Hepatocyte (in vitro differentiated cells): Measurements from ENCODE around the gene METTL24. TPM values are rescaled to one million over a fixed set of nuclear protein-coding genes. Genes with fewer than 3 reads are reported as not detected.

Source experiments
- DNase-seq: peaks from one replicate; pipeline ENCODE4 v3.0.0-alpha.2; 2016; ENCODE audit warnings: low spot score
- H2AFZ ChIP-seq: fragments of 200-600 bp; sonication (generic); 2 replicates; pipeline ENCODE4 v1.6.0; 2016; ENCODE audit warnings: antibody characterized with exemption, mild to moderate bottlenecking
- H3K27ac ChIP-seq: fragments of 200-600 bp; sonication (generic); 2 replicates; pipeline ENCODE4 v1.5.1; 2016; ENCODE audit warnings: mild to moderate bottlenecking
- H3K27me3 ChIP-seq: fragments of 200-600 bp; sonication (generic); 2 replicates; pipeline ENCODE4 v1.6.1; 2016
- H3K36me3 ChIP-seq: fragments of 200-600 bp; sonication (generic); replicated peaks from 2 replicates; pipeline ENCODE4 v1.5.1; 2016; ENCODE audit warnings: low read depth; ENCODE audit not compliant: insufficient read depth
- H3K4me1 ChIP-seq: fragments of 200-600 bp; sonication (generic); 2 replicates; pipeline ENCODE4 v1.5.1; 2016; ENCODE audit warnings: mild to moderate bottlenecking, moderate library complexity; ENCODE audit not compliant: insufficient read depth
- H3K4me2 ChIP-seq: fragments of 200-600 bp; sonication (generic); 2 replicates; pipeline ENCODE4 v1.6.0; 2016
- H3K4me3 ChIP-seq: fragments of 200-600 bp; sonication (generic); 2 replicates; pipeline ENCODE4 v1.5.1; 2016; ENCODE audit warnings: mild to moderate bottlenecking
- H3K79me2 ChIP-seq: fragments of 200-600 bp; sonication (generic); 2 replicates; pipeline ENCODE4 v1.6.0; 2017; ENCODE audit warnings: mild to moderate bottlenecking
- H3K9me2 ChIP-seq: fragments of 200-600 bp; sonication (generic); replicated peaks from 2 replicates; pipeline ENCODE4 v1.6.0; 2017; ENCODE audit warnings: mild to moderate bottlenecking; ENCODE audit not compliant: insufficient read depth
- H3K9me3 ChIP-seq: fragments of 200-600 bp; sonication (generic); 2 replicates; pipeline ENCODE4 v1.5.1; 2016; ENCODE audit warnings: low read depth, mild to moderate bottlenecking
- H4K20me1 ChIP-seq: fragments of 200-600 bp; sonication (generic); 2 replicates; pipeline ENCODE4 v1.6.0; 2016; ENCODE audit warnings: mild to moderate bottlenecking; ENCODE audit not compliant: insufficient read depth, poor library complexity, severe bottlenecking
- CTCF ChIP-seq: fragments of 200-600 bp; sonication (generic); IDR thresholded peaks from 2 replicates; pipeline ENCODE4 v1.5.1; 2016; ENCODE audit warnings: antibody characterized with exemption, mild to moderate bottlenecking; ENCODE audit not compliant: poor library complexity
- EZH2 ChIP-seq: fragments of 200-600 bp; sonication (generic); IDR thresholded peaks from 2 replicates; pipeline ENCODE4 v1.6.1; 2016; ENCODE audit warnings: antibody characterized with exemption, mild to moderate bottlenecking, borderline replicate concordance
- EZH2phosphoT487 ChIP-seq: fragments of 200-600 bp; sonication (generic); IDR thresholded peaks from one replicate; pipeline ENCODE4 v1.6.1; 2018; ENCODE audit warnings: antibody characterized with exemption, mild to moderate bottlenecking, low read depth, moderate library complexity; ENCODE audit not compliant: unreplicated experiment, severe bottlenecking
- WGBS: methylation state at CpG from one replicate; pipeline ENCODE4 v1.1.6; 2016; ENCODE audit warnings: low lambda C conversion rate; ENCODE audit errors: missing lambda C conversion rate; 5-methylcytosine and 5-hydroxymethylcytosine counted together
- polyA plus RNA-seq: library from polyadenylated mRNA; unstranded; fragments of >200 nt; fragmentation: Nextera tagmentation; extraction: Ambion mirVana; gene quantifications from 2 replicates; pipeline ENCODE4 v1.2.1, GENCODE V29; 2016
- total RNA-seq: library from RNA; depleted of rRNA; stranded (reverse); fragments of >200 nt; gene quantifications from 2 replicates; pipeline ENCODE4 v1.2.3, GENCODE V29; 2014

Gene METTL24
- total and polyA plus RNA-seq, 2 experiments from 2014 or later = 2.2 to 5.7 TPM

- no peaks in the 10 kb centered on the region for H3K36me3 ChIP-seq
- H3K4me3 ChIP-seq = no peak overlapping the region
- H3K27ac ChIP-seq = peak overlapping the region; percentile 51
- H3K79me2 ChIP-seq = peaks cover 8% of the 10 kb centered on the region
- 62% methylated on average over 2 of the region's 2 CpGs for WGBS
- no peaks in the 10 kb centered on the region for H3K9me3 ChIP-seq
- H3K4me1 ChIP-seq = peaks cover 39% of the 10 kb centered on the region
- no peaks in the 10 kb centered on the region for H4K20me1 ChIP-seq
- H3K9me2 ChIP-seq = no peaks in the 10 kb centered on the region
- H3K27me3 ChIP-seq = peaks cover under 1% of the 10 kb centered on the region
- DNase-seq = no peak
- peak overlapping the region; percentile 43 for H3K4me2 ChIP-seq
- no peak for TF ChIP-seq EZH2phosphoT487
- no peak for TF ChIP-seq CTCF
- no peak for TF ChIP-seq EZH2
- no peak overlapping the region for H2AFZ ChIP-seq
Observed at GRCh38 chr6:110354153-110354552, 4.0 kb downstream of the METTL24 start.

GRCh38 chr6:110353457-110354001 is 4.6 kb downstream of the METTL24 start:
- Histone ChIP-seq H3K36me3 (no peaks in the 10 kb centered on the region), H3K79me2 (peaks cover 8% of the 10 kb centered on the region), H2AFZ (no peak overlapping the region), H3K4me1 (peaks cover 39% of the 10 kb centered on the region), H3K9me2 (no peaks in the 10 kb centered on the region), H4K20me1 (no peaks in the 10 kb centered on the region), H3K4me2 (peak overlapping the region; percentile 43), H3K27ac (peak overlapping the region; percentile 41), H3K27me3 (no peaks in the 10 kb centered on the region), H3K4me3 (no peak overlapping the region), H3K9me3 (no peaks in the 10 kb centered on the region)
- DNase-seq = no peak
- TF ChIP-seq EZH2 = no peak
- no peak for TF ChIP-seq CTCF
- no peak for TF ChIP-seq EZH2phosphoT487
- WGBS = 79% methylated on average over 4 of the region's 4 CpGs

GRCh38 chr6:110352563-110353262 is 5.4 kb downstream of the METTL24 start:
- no peak for DNase-seq
- Histone ChIP-seq H2AFZ (peak overlapping the region; percentile 4), H3K36me3 (no peaks in the 10 kb centered on the region), H3K4me2 (peak overlapping the region; percentile 43), H3K4me1 (peaks cover 39% of the 10 kb centered on the region), H3K9me2 (no peaks in the 10 kb centered on the region), H3K27ac (peak overlapping the region; percentile 41), H3K9me3 (no peaks in the 10 kb centered on the region), H3K27me3 (no peaks in the 10 kb centered on the region), H3K79me2 (peaks cover 8% of the 10 kb centered on the region), H4K20me1 (no peaks in the 10 kb centered on the region), H3K4me3 (no peak overlapping the region)
- WGBS = 36% methylated on average over 7 of the region's 7 CpGs
- no peak for TF ChIP-seq EZH2phosphoT487

GRCh38 chr6:110351986-110352385 is 6.2 kb downstream of the METTL24 start:
- peaks cover 8% of the 10 kb centered on the region for H3K79me2 ChIP-seq
- H3K4me3 ChIP-seq = no peak overlapping the region
- 48% methylated on average over 4 of the region's 4 CpGs for WGBS
- no peaks in the 10 kb centered on the region for H3K36me3 ChIP-seq
- TF ChIP-seq CTCF = no peak
- TF ChIP-seq EZH2 = no peak
- no peak for TF ChIP-seq EZH2phosphoT487
- peaks cover 32% of the 10 kb centered on the region for H3K4me1 ChIP-seq
- peak; percentile 19 for DNase-seq
- peak overlapping the region; percentile 4 for H2AFZ ChIP-seq
- no peaks in the 10 kb centered on the region for H4K20me1 ChIP-seq
- peak overlapping the region; percentile 43 for H3K4me2 ChIP-seq
- peak overlapping the region; percentile 41 for H3K27ac ChIP-seq
- no peaks in the 10 kb centered on the region for H3K27me3 ChIP-seq
- no peaks in the 10 kb centered on the region for H3K9me3 ChIP-seq
- no peaks in the 10 kb centered on the region for H3K9me2 ChIP-seq
